ENCODE measurements around the gene LINC01488.

The LINC01488 gene

GRCh38 chr11:69496631-69497220 is 15.3 kb downstream of the LINC01488 start:
- TF ChIP-seq CTCF (conservative IDR thresholded peaks at IDR 0.05) (no peak), ZFX (IDR thresholded peaks at IDR 0.05) (no peak)
- H3K27ac ChIP-seq, result no peak overlapping the region

DNA sequence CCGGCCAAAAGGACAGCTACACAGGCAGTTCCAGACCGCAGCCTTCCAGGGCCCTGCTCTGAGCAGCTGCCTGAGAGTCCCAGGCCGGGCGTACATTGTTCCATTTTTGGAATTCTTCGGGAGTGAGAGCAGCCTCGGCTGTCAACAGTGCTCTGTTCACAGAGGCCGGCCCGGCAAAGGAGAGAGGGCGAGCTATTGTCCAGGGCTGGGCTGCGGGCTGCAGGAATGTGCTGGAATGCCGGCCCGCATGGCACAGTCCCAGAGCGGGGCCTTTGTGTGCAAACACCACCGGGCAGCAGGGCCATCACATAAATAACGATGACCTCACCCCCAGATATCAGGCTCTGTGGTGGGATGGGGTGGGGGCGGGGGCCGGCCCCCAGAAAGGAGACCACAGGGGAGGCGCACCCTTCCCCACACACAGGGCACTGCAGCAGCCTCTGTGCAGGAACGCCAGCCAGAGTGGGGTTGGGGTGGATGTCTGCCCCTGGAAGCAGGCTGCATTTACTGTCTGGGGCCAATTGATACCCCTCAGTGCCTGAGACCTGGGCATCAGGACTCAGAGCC is 15.8 kb downstream of the LINC01488 start:
- TF ChIP-seq CTCF (conservative IDR thresholded peaks at IDR 0.05) (no peak), ZFX (IDR thresholded peaks at IDR 0.05) (no peak)

DNA sequence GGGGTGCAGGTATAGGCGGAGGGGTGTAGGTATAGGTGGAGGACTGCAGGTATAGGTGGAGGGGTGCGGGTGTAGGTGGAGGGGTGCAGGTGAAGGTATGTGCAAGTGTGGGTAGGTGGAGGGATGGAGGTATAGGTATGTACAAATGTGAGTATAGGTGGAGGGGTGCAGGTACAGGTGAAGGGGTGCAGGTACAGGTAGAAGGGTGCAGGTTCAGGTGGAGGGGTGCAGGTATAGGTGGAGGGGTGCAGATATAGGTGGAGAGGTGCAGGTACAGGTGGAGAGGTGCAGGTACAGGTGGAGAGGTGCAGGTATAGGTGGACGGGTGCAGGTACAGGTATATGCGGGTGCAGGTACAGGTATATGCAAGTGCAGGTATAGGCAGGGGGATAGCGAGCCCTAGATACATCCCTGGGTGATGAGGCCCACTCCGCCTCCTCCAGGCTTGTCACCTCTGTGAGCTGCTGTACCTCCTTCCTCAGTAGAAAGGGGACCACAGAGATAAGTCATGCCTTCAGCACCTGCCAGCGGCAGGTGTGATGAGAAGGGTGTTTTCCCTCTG is 17.2 kb downstream of the LINC01488 start:
- no peak for TF ChIP-seq ZFX (IDR thresholded peaks at IDR 0.05)
- TF ChIP-seq CTCF (conservative IDR thresholded peaks at IDR 0.05), result no peak
- no peak overlapping the region for H3K27ac ChIP-seq

More for the DNA sequence above, 15.8 kb downstream of the LINC01488 start:
- H3K27ac ChIP-seq, result no peak overlapping the region

- H3K27ac ChIP-seq, result no peak overlapping the region
- TF ChIP-seq CTCF (conservative IDR thresholded peaks at IDR 0.05), result no peak
- no peak for TF ChIP-seq ZFX (IDR thresholded peaks at IDR 0.05)
Observed at GRCh38 chr11:69499186-69499917, 17.9 kb downstream of the LINC01488 start.

DNA sequence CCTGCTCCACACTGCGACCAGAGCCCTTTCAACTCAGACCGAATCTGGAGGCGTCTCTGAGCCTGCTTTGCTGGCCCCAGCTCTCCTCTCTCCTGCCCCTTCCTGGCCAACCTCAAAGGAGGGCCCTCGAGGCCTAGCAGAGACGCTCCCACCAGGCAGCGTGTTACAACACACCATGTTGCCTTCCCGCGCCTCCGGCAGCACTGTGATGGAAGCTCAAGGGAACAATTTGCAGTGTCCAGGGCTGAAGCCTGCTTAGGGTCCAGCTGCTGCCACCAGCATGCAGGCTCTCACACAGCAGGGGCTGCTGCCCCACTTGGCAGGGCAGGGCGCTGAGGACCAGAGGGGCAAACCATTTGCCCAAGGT is 18.4 kb downstream of the LINC01488 start:
- TF ChIP-seq ZFX (IDR thresholded peaks at IDR 0.05), result no peak
- no peak for TF ChIP-seq CTCF (conservative IDR thresholded peaks at IDR 0.05)
- no peak overlapping the region for H3K27ac ChIP-seq

- TF ChIP-seq CTCF (conservative IDR thresholded peaks at IDR 0.05), result no peak
- no peak for TF ChIP-seq ZFX (IDR thresholded peaks at IDR 0.05)
- H3K27ac ChIP-seq, result no peak overlapping the region
Observed at GRCh38 chr11:69500285-69501120, 19.0 kb downstream of the LINC01488 start.
